Endothelial cell of umbilical vein (primary cell): Measurements from ENCODE around the gene VEZT. TPM values are rescaled to one million over a fixed set of nuclear protein-coding genes. Genes with fewer than 3 reads are reported as not detected.

Experiments used
- BruUV-seq: library from RNA; stranded (reverse); fragments of 400-500 nt; replicated peaks from 2 replicates; lab custom pipeline; 2021; lab: Mats Ljungman, UMichigan
- CTCF ChIA-PET: fragments of 300-600, 350-600 bp; sonication (Branson Sonifier 250); formaldehyde crosslinking; loops from one replicate; lab custom pipeline; 2021; ENCODE audit warnings: antibody characterized with exemption, inconsistent platforms; lab: Charles Lee
- POLR2A ChIA-PET: fragments of 300-600, 350-600 bp; sonication (Branson Sonifier 250); formaldehyde crosslinking; loops from one replicate; lab custom pipeline; 2021; ENCODE audit warnings: antibody characterized with exemption, inconsistent platforms; lab: Charles Lee
- DNase-seq: peaks from one replicate; pipeline ENCODE4 v3.0.0-alpha.2; 2011; ENCODE audit warnings: low read depth, low spot score
- FAIRE-seq: peaks from 2 replicates; lab custom pipeline; 2011; peaks lifted over from hg19 to GRCh38; lab: Jason Lieb, UNC
- H2AFZ ChIP-seq: 2 replicates; pipeline ENCODE4 v1.6.0; 2012; ENCODE audit warnings: low read depth, low read length, control low read depth, inconsistent platforms
- H3K27ac ChIP-seq: 2 replicates; pipeline ENCODE4 v1.5.1; 2011; ENCODE audit warnings: low read depth, mild to moderate bottlenecking, control low read depth, low read length, moderate library complexity; ENCODE audit not compliant: insufficient read depth
- H3K27me3 ChIP-seq, 2 experiments: 2 replicates each; pipeline versions ENCODE4 v1.6.0 to v1.6.1; 2011; ENCODE audit warnings: low read length in 2 of 2, mixed read lengths in 1 of 2; ENCODE audit not compliant: control insufficient read depth in 2 of 2, insufficient read depth in 2 of 2
- H3K36me3 ChIP-seq, 2 experiments: 2 replicates in 1 of 2; 3 replicates in 1 of 2; pipeline ENCODE4 v1.5.1; 2011; ENCODE audit warnings: low read length in 2 of 2, mild to moderate bottlenecking in 1 of 2, moderate library complexity in 1 of 2; ENCODE audit not compliant: control insufficient read depth in 2 of 2, insufficient read depth in 2 of 2; ENCODE audit errors: extremely low read depth in 1 of 2
- H3K4me1 ChIP-seq: 3 replicates; pipeline ENCODE4 v1.5.1; 2011; ENCODE audit warnings: mild to moderate bottlenecking, low read length; ENCODE audit not compliant: control insufficient read depth, insufficient read depth; ENCODE audit errors: extremely low read depth
- H3K4me2 ChIP-seq: 2 replicates; pipeline ENCODE4 v1.6.1; 2011; ENCODE audit warnings: low read length, control low read depth, mixed read lengths; ENCODE audit not compliant: insufficient read depth
- H3K4me3 ChIP-seq, 3 experiments: fragments of 200-600 bp in 1 of 3; sonication (generic), shearing (Covaris generic) in 1 of 3; replicated peaks in 1 of 3; 2 replicates each; pipeline ENCODE4 v1.5.1; 2011 to 2016; ENCODE audit warnings: control low read depth in 3 of 3, low read length in 3 of 3, mild to moderate bottlenecking in 2 of 3, inconsistent platforms in 1 of 3, low read depth in 1 of 3, moderate library complexity in 1 of 3; ENCODE audit not compliant: insufficient read depth in 1 of 3
- H3K79me2 ChIP-seq: 2 replicates; pipeline ENCODE4 v1.6.0; 2012; ENCODE audit warnings: low read length, inconsistent platforms; ENCODE audit not compliant: control insufficient read depth, insufficient read depth
- H3K9ac ChIP-seq: replicated peaks from 2 replicates; pipeline ENCODE3; 2011; ENCODE audit warnings: low read length, control low read depth; ENCODE audit not compliant: insufficient read depth; ENCODE audit errors: extremely low read depth
- H3K9me1 ChIP-seq: replicated peaks from 3 replicates; pipeline ENCODE4 v1.6.0; 2011; ENCODE audit warnings: mild to moderate bottlenecking, low read length; ENCODE audit not compliant: control insufficient read depth, insufficient read depth; ENCODE audit errors: extremely low read depth
- H3K9me3 ChIP-seq: replicated peaks from 2 replicates; pipeline ENCODE4 v1.5.1; 2012; ENCODE audit warnings: low read length, inconsistent platforms; ENCODE audit not compliant: control insufficient read depth, insufficient read depth
- H4K20me1 ChIP-seq: replicated peaks from 2 replicates; pipeline ENCODE3; 2011; ENCODE audit warnings: mild to moderate bottlenecking, low read length; ENCODE audit not compliant: control insufficient read depth, insufficient read depth; ENCODE audit errors: extremely low read depth
- CTCF ChIP-seq, 2 donors: IDR thresholded peaks; 1 replicate in 1 of 2; 2 replicates in 1 of 2; pipeline ENCODE4 v1.5.1; 2011; ENCODE audit warnings: low read length in 2 of 2, mild to moderate bottlenecking in 2 of 2, moderate library complexity in 2 of 2, control low read depth in 1 of 2, inconsistent platforms in 1 of 2, low read depth in 1 of 2; ENCODE audit not compliant: insufficient read depth in 1 of 2; ENCODE audit errors: extremely low read depth in 1 of 2
- EZH2 ChIP-seq: IDR thresholded peaks from 2 replicates; pipeline ENCODE4 v1.6.1; 2012; ENCODE audit warnings: borderline replicate concordance, low read depth, mild to moderate bottlenecking, moderate library complexity, low read length, inconsistent platforms; ENCODE audit not compliant: severe bottlenecking
- FOS ChIP-seq: IDR thresholded peaks from 2 replicates; pipeline ENCODE4 v1.6.1; 2011; ENCODE audit warnings: mild to moderate bottlenecking, low read length, moderate library complexity, borderline replicate concordance; ENCODE audit not compliant: insufficient read depth
- GATA2 ChIP-seq: IDR thresholded peaks from 2 replicates; pipeline ENCODE4 v1.7.0; 2011; ENCODE audit warnings: low read depth, mild to moderate bottlenecking, moderate library complexity, mixed read lengths, low read length; ENCODE audit not compliant: insufficient read length, insufficient read depth
- JUN ChIP-seq: IDR thresholded peaks from 2 replicates; pipeline ENCODE4 v1.6.1; 2011; ENCODE audit warnings: borderline replicate concordance, low read depth; ENCODE audit not compliant: insufficient read length, insufficient read depth
- MYC ChIP-seq: IDR thresholded peaks from one replicate; pipeline ENCODE4 v1.6.1; 2011; ENCODE audit warnings: mild to moderate bottlenecking, low read depth, low read length
- POLR2A ChIP-seq: IDR thresholded peaks from 2 replicates; pipeline ENCODE4 v1.6.1; 2012; ENCODE audit warnings: low read depth, mild to moderate bottlenecking, control low read depth, low read length
- POLR2AphosphoS5 ChIP-seq: IDR thresholded peaks from 2 replicates; pipeline ENCODE4 v1.6.1; 2012; ENCODE audit warnings: low read depth, mild to moderate bottlenecking, control low read depth, low read length, moderate library complexity; ENCODE audit not compliant: insufficient read depth
- dilution Hi-C: fragments of 300-500 bp; cut with MboI; formaldehyde crosslinking; loops from one replicate; pipeline ENCODE4 v1.15.0; 2019; ENCODE audit warnings: low sequenced_read_pairs; ENCODE audit not compliant: extremely low pct_ligation_motif_present
- intact Hi-C: fragments of 100-400 bp; cut with micrococcal nuclease; formaldehyde crosslinking; loops from one replicate; pipeline ENCODE4 v1.10.0; 2022
- polyA plus RNA-seq, 4 experiments: library from polyadenylated mRNA; depleted of rRNA in 3 of 4; stranded (reverse) in 3 of 4; unstranded in 1 of 4; fragments of >200 nt; gene quantifications; 2 replicates each; pipeline versions ENCODE4 v1.2.1 to v1.2.3, GENCODE V29; 2011 to 2012; ENCODE audit warnings: missing spikeins in 1 of 4
- total RNA-seq: library from RNA; stranded (reverse); gene quantifications from 2 replicates; pipeline ENCODE4 v1.2.3, GENCODE V29; 2021
- TF ChIP-seq, protein P1 (sequence below): IDR thresholded peaks from 2 replicates; pipeline ENCODE4 v1.6.1; 2011; ENCODE audit not compliant: insufficient read depth, insufficient read length

VEZT gene
- total and polyA plus RNA-seq, 2 donors (not counting 3 experiments of a cell fraction or from before 2014, with no cell fraction given): 57.8 to 91.3 TPM

- H2AFZ ChIP-seq: no peak overlapping the region
- dilution Hi-C loops (no loop called here), intact Hi-C loops (no loop called here)
- H3K4me2 ChIP-seq: no peak overlapping the region
- no peaks in the 10 kb centered on the region for H3K79me2 ChIP-seq
- TF ChIP-seq POLR2AphosphoS5: no peak
- TF ChIP-seq MYC: no peak
- H3K9me3 ChIP-seq: no peaks in the 10 kb centered on the region
- H3K27ac ChIP-seq: no peak overlapping the region
- no peaks in the 10 kb centered on the region for H3K27me3 ChIP-seq
- peaks cover 2% of the 10 kb centered on the region for H3K4me1 ChIP-seq
- no peak overlapping the region for H3K4me3 ChIP-seq
- H3K9me1 ChIP-seq: no peaks in the 10 kb centered on the region
- DNase-seq (no peak), FAIRE-seq (no peak)
- BruUV-seq: no TSS peak
- POLR2A ChIA-PET: no interaction called here
- no peaks in the 10 kb centered on the region for H4K20me1 ChIP-seq
- no peak overlapping the region for H3K9ac ChIP-seq
- CTCF ChIA-PET: interaction anchor here (1.1 kb wide), 1 partner anchor 156 kb away, joined by 3 read pairs; no protein-coding TSS in a partner anchor
- peaks cover 13 to 19% of the 10 kb centered on the region in 2 experiments for H3K36me3 ChIP-seq
Measured at GRCh38 chr12:95283371-95283770, 65.8 kb downstream of the VEZT start.

GRCh38 chr12:95286713-95287112 lies 69.1 kb downstream of the VEZT start:
- H3K9me3 ChIP-seq: no peaks in the 10 kb centered on the region
- H4K20me1 ChIP-seq: no peaks in the 10 kb centered on the region
- H3K9ac ChIP-seq: no peak overlapping the region
- H3K27ac ChIP-seq: no peak overlapping the region
- no peak overlapping the region for H2AFZ ChIP-seq
- dilution Hi-C loops (no loop called here), intact Hi-C loops (no loop called here)
- POLR2A ChIA-PET: no interaction called here
- H3K4me1 ChIP-seq: no peaks in the 10 kb centered on the region
- no peaks in the 10 kb centered on the region for H3K79me2 ChIP-seq
- H3K9me1 ChIP-seq: no peaks in the 10 kb centered on the region
- DNase-seq: no peak
- no TSS peak for BruUV-seq
- H3K4me3 ChIP-seq: no peak overlapping the region
- H3K4me2 ChIP-seq: no peak overlapping the region
- TF ChIP-seq CTCF (IDR thresholded peaks at IDR 0.05; ENCODE audit: extremely low read depth in 1 of 2, insufficient read depth in 1 of 2, low read depth in 1 of 2, low read length in 2 of 2) (no peak), MYC (no peak), FOS (no peak), JUN (no peak), EZH2 (no peak), GATA2 (no peak), POLR2A (no peak), POLR2AphosphoS5 (no peak)
- TF ChIP-seq, protein P1, sequence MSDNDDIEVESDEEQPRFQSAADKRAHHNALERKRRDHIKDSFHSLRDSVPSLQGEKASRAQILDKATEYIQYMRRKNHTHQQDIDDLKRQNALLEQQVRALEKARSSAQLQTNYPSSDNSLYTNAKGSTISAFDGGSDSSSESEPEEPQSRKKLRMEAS: no peak
- CTCF ChIA-PET: interaction anchor here (2.5 kb wide), 1 partner anchor 9 kb away, joined by 8 read pairs; no protein-coding TSS in a partner anchor
- H3K27me3 ChIP-seq: no peaks in the 10 kb centered on the region
- FAIRE-seq: no peak
- peaks cover 10 to 20% of the 10 kb centered on the region in 2 experiments for H3K36me3 ChIP-seq
